Measurements from ENCODE around the gene CXCR6.
A peak's percentile ranks its signal among the peaks of the same experiment; 100 is the strongest.

The CXCR6 gene

DNA sequence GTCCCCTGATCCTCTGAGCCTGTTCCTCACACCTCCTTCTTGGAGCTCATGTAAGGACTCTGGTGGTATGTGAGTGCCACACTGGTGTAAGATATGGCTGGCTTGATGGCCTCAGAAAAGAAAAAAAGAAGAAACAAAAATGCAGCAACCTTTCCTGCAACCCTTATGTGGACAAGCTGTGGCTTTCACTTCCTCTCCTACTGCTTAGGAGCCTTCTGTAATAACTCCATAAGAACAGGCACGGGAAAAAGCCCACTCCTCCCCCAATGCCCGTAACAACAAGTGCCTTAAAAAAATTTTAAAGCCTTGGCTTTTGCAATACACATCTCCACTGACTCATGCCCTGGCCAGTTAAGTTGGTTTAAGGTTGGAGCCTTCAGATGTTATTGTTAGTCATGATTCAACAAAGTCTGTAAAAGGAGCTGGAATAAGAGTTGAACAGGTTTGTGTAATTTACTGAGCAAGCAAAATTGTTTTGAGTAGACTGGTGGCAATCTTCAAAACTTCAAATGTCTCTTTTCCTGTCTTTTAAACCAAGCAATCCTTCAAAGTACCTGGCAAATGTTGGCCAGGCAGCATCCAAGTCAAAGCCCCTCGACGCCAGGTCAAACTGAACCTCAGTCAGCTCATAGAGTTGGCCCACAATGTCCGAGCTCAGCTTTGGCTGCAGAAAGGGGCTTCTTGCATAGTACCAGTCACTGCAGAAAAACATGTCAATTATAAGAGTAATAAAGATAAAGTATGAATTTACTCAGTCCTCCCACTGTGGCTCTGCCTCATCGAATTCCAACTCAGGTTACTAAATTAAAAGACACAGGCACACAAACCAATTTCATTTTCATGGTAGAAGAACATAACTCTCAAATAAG is 29.5 kb downstream of the CXCR6 start:
- DNase-seq, result no peak

- DNase-seq, result no peak
Observed at GRCh38 chr3:45974686-45975085, 31.4 kb downstream of the CXCR6 start.

- DNase-seq, result no peak
Observed at GRCh38 chr3:45975686-45976085, 32.4 kb downstream of the CXCR6 start.

DNA sequence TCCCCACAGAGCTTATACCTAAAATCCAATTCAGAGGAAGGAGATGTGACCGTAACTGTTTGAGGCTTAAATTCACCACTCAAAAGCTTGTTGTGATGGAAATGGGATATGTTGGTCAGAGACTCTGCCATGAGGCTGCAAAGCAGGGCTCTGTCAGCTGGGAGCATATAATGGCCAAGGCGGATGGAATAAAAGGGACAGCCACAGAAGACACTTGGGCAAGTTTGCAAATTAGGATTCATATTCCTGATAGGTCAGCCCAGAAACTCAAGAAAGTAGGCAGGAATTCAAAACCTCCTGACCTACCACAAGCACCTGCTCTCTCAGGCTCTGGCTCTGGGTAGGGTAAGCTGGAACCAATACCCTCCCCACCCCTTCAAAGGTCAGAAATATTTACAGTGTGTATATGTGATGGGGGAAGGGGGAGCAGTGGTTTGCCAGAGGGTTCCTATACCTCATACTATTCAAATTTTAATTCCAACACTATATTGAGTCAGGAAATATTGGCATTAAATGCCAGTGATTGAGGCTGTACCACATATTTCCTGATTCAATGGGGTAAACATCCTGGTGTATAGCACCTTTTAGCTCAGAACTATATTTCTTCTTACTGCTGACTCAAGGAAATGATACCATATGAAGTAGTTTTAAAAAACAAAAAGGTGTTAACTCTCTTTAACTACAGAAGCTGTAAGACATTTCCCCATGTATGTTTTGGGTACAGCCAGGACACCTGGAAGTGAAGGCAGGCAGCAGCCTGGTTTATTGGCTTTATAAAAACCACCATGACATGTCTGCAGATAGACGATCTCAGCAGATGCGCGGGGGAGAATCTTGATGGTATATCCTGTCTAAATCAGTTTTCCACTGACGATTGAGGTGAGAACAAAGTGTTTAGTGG is 33.2 kb downstream of the CXCR6 start:
- DNase-seq, result no peak

GRCh38 chr3:45978006-45978761 is 34.9 kb downstream of the CXCR6 start:
- DNase-seq, result peak; percentile 35

GRCh38 chr3:45979378-45979777 is 36.1 kb downstream of the CXCR6 start:
- DNase-seq, result no peak

DNA sequence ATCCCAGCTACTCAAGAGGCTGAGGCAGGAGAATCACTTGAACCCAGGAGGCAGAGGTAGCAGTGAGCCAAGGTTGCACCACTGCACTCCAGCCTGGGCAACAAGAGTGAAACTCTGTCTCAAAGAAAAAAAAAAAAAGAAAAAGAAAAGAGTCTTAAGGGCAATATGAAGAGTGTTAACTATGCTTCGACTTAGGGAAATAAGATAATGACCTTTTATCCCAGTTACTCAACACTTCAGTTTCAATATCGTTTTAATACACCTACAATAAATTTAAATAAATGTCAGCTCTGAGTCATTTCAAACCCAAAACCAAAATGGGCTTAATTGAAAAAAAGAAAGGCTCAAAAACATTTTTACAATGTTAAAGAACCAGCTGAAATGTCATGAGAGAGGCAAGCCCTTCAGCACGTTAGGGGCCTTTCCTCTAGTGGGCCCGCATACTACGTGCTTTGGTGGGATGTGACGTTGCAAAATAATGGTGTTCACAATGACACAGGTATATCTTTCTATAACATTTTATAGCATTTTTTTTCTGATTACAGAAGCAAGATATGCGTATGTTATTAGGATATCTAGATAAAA is 37.1 kb downstream of the CXCR6 start:
- no peak for DNase-seq

DNA sequence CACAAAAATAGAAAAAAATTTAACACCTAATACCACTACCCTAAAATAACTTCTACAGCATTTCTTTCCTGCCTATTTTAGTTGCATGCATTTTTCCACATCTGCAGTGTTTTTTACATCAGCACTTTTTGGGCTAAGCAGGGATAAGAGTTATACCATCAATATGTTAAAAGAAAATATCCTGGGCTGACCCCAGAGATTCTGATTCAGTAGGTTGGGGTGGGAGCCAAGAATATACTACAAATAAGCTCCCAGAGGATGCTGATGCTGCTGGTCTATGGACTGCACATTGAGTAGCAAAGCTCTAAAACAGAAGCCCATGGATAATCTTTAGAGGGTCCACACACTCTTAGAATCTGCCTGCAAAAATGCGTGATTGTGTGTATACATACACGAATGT is 37.6 kb downstream of the CXCR6 start:
- no peak for DNase-seq

DNA sequence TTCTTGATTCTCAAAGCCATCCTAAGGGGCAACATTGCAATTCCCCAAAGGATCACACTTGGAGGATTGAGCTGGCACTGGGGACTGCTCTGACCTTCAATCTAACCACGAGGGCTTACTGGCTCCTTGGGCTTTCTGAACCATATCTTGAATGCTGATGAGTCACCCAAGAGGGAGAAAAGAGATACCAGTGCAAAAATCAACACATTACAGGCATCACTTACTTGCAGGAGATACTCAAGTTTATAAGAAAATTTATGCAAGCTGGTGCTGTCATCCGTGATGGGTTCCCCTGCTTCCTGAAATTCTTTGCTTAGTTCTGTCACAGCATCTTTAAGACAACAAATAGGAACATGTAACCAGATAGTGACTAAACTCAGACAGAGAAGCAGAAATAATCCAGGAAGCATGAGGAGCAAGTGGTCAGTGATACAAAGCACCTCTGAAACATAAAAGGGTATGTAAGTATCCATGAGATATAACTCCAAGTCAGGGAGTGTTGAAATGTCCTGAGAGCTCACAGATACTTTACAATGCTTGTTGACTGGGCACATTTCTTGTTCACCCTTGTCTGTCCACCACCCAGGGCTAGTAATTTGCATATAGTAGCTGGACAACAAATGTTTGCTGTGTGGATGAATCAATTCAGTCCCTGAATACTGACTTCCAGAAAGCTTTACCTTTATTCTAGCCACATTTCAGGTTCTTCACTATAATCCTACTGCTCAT is 38.2 kb downstream of the CXCR6 start:
- no peak for DNase-seq

- DNase-seq, result no peak
Observed at GRCh38 chr3:45983770-45984169, 40.5 kb downstream of the CXCR6 start.

DNA sequence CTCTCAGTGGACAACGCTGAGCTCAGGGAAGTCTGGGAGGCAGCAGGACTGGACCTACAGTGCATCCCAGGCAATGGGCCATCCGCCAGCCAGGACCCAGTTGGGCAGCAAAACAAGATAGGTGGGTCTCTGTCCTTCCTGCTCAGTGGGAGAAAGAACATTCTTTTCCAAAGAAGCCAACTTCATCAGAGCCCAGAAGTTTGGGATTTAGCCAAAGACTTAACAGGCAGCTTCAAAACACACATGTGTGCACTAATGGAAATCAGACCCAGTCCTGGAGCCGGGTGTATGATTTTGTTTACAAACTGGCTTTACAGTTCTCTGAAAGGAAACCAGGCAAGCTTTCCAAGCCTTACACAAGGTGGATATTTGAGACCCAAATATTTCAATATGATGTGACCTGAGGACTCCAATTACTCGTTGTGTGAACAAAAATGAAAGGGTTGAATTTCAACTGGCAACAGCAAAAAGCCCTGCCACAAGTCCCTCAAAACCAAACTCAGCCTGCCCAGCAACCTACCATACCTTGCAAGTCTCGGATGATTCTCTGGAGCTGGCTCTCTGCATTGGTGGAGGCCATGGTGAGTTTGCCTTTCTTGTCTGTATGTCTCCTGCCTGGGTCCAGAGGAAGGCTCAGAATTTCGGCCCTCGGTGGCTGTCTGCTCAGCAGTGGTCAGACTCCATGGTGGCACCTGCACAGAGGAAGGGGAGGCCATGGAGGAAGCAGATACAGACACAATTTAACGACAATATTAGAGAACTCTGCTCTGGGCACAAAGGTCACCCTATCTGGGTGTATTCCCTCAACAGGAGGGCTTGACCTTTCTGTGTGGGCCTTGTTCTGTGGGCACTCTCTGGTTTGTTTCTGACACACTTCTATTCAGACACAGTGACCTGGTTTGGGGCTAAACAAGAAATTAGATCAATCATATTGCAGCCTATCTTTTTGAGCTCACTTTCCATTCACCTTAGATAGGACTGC is 41.4 kb downstream of the CXCR6 start:
- DNase-seq, result no peak

GRCh38 chr3:45985532-45986302 is 42.5 kb downstream of the CXCR6 start:
- no peak for DNase-seq

- no peak for DNase-seq
Observed at GRCh38 chr3:45986303-45986982, 43.2 kb downstream of the CXCR6 start.

DNA sequence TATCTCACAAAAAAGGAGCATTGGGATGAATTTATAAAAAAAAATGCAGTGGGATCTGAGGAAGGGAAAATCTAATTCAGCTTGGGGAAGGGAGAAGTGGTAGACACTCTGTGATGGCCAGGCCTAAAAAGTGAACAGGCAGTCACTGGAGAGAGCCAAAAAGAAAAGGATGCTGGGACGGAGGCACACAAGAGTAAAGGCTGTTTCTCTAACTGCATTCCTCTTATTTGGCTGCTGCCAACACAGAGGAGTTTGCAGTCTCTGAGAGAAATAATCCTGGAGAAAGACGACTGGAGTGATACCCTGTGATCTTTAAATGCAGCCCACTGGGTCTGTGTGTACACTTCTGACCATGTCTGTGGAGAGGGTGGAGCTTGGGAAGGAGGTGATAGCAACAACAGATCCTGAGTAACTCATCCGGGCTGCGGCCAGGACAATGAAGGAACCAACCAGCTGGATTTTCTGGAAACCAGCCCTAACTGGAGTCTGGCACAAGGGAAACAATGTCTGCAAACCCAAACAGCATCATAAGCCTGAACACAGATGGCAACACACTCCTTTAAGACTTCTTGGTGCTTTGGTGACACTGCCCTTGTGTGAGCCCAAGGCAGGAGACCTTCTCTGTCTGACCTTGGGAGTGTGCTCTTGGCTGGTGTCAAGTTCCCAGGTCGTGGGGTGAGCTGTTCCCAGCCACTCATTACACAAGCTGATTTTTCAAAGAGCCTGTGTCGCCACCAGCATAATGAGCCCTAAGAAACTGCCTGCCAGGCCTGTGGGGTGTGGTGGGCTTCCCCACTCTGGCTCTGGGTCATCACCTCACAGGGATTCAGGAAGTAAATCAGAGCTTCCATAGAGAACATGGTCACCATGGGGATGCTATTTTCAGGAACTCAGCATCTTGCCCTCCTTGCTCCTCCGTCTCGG is 44.4 kb downstream of the CXCR6 start:
- no peak for DNase-seq

- no peak for DNase-seq
Observed at GRCh38 chr3:45988362-45988761, 45.1 kb downstream of the CXCR6 start.

DNA sequence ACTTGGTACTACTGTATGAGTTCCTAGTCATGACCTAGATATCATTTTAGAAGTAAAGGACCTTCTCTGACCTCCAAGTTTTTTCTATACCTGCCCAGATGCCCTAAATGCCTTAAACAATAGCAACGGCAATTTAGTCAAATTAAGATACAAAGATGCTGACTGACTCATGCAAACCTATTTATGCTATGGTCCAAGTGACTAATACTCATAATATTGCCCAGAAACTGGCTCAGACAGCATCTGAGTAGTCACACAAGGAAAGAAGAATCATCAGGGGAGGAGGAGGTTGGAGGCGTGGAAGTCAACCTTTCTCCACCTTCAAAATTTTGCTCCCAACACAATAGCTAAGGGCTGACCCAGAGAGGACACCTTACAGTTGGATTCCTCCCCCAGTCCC is 45.5 kb downstream of the CXCR6 start:
- DNase-seq, result no peak

DNA sequence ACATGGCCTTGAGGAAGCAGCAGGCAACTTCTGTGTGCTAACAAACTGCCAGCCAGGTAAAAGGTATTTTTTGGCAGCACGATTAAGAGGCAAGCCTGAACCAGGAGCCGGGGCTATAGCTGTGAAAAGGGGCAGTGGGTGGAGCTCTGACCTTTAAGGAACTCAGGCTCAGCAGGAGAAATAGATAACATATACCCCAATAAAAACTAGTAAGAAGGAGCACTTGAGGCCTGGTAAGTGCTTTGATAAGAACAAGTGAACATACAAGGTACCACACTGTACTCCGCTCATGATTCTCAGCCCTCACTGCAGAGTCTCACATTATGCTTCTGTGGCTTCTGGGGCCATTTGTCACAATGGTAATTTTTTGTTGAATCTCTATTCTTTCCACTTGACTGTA is 46.9 kb downstream of the CXCR6 start:
- DNase-seq, result no peak

DNA sequence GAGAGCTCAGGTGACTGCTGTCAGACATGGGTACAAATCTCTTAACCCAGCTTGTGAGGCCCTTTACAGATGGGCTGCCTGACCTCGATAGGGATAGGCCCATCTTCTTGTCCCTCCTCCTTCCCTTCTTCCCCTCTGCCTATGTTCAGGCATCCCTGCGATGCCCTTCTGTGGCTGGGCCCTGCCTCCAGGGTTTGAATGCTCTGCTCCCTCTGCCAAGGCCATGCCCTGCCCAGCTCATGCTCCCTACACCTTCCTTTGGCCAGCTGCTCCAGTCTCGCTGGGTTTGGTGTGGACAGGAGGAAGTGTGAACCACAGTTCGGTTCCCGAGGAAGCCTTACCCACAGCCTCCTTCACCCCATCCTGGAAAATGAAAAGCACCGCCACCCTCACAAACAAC is 48.1 kb downstream of the CXCR6 start:
- DNase-seq, result no peak
